Cardiac fibroblast (primary cell): ENCODE measurements around the gene ZNF160.
"Not testable (repeated sequence)": the region's sequence is repeated elsewhere in the genome, so short reads cannot be mapped to it uniquely, and the experiment has no call there.

Experiments
- DNase-seq, 2 donors: peaks; one replicate each; pipeline versions ENCODE4 v3.0.0 to v3.0.0-alpha.2; 2010; ENCODE audit warnings: low read depth in 2 of 2
- H3K4me3 ChIP-seq, 2 donors: replicated peaks in 1 of 2; 1 replicate in 1 of 2; 2 replicates in 1 of 2; pipeline ENCODE4 v1.5.1; 2011; ENCODE audit warnings: low read depth in 2 of 2, low read length in 2 of 2, mild to moderate bottlenecking in 2 of 2, moderate library complexity in 1 of 2
- CTCF ChIP-seq: IDR thresholded peaks from one replicate; pipeline ENCODE4 v1.5.1; 2011; ENCODE audit warnings: low read depth, mild to moderate bottlenecking, low read length, inconsistent platforms

The ZNF160 gene

DNA sequence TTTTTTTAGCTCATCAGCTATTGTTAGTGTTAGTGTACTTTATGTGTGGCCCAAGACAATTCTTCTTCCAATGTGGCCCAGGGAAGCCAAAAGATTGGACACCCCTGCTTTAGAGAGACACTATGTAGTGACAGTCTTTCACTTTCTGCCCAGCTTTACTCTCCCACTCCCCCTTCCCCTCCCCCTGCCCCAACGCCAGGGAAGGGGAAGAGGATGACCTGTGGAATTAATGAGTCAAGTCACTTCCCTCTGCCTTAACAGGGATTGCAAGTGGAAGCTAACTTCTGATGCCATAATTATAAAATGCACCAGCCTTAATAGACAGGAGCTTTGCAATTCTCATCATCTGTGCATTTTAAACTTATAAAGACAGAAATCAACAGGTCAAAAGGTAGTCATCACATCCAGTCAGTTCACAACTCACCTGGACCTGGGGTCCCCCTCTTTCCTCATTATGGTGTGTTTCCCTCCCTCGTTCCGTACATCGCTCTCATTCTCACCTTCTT, 27.9 kb upstream of the ZNF160 start:
- no peak for TF ChIP-seq CTCF
- DNase-seq, result no peak
- H3K4me3 ChIP-seq, result no peak overlapping the region

DNA sequence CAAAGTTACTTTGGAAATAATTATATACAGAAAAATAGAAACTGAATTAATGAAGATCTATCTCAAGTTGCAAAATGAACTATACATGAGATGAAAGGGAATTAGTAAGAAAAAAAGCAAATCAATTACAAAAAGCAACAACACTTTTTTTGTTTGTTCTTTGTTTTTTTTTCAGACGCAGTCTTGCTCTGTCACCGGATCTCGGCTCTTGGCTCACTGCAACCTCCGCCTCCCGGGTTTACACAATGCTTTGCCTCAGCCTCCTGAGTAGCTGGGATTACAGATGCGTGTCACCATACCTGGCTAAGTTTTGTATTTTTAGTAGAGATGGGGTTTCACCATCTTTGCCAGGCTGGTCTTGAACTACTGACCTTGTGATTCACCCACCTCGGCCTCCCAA, 27.3 kb upstream of the ZNF160 start:
- no peak for DNase-seq
- TF ChIP-seq CTCF, result no peak
- H3K4me3 ChIP-seq, result no peak overlapping the region

GRCh38 chr19:53126733-53127526, 23.7 kb upstream of the ZNF160 start:
- DNase-seq, H3K4me3 ChIP-seq: not testable (repeated sequence)

DNA sequence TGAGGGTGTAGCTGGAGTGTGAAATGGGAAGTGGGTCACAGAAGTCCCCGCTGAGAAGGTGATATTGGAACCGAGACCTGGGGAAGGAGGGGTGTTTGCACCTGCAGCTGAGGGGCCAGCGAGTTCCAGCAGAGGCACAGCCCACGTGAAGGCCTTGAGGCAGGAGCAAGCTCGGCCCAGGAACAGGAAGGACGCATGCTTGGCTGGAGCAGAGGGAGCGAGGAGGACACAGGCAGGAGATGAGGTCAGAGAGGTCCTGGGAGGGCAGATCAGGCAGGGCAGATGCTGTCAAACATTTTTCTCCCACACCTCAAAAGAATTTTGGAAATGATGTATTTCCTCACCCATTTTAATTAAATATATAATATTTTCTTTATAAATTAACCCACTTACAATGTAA, 20.2 kb upstream of the ZNF160 start:
- no peak overlapping the region for H3K4me3 ChIP-seq
- TF ChIP-seq CTCF, result no peak
- DNase-seq, result no peak

- no peak for TF ChIP-seq CTCF
- H3K4me3 ChIP-seq, result no peak overlapping the region
- peak in 1 of 2 donors; percentile 15 for DNase-seq
Observed at GRCh38 chr19:53112286-53112685, 9.1 kb upstream of the ZNF160 start.

DNA sequence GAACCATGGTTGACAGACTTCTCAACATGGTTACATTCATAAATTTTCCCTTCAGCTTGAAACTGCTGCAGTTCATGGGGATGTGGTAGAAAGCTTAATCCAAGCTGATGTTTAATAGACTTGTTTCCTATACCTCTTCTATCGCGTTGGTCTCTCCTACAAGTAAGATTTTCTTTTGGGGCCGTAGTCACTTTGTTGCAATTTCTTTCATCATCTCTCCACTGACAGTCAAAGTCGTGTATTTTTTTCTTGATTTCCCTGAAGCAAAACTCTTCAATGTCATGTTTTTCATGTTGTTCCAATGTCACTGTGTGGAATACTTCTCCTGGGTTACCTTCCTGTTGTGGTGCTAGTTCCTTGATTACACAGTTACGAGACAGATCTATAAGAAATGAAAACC, 6.3 kb upstream of the ZNF160 start:
- no peak overlapping the region for H3K4me3 ChIP-seq
- DNase-seq, result no peak
- no peak for TF ChIP-seq CTCF

DNA sequence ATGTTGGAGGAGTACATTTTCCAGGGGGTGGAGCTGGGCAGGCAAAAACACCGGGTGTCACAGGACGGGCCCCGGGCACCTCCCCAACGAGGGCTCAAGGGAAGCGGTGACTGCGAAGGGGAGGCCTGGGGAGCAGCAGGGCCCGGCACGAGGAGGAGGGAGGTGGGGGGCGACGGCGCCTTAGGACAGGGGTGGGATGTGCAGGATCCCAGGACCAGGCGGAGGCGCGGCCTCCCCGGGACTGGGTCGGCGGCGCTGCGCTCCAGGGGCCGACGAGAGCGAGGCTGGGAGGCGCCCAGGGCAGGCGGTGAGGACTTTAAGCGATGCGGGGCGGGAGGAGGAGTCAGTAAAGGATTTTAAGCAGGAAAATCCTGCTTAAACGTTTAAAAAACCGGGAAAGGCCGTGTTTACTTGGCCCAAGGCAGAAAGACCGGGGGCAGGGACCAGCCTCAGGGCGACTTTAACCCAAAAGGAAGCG, 427 bp downstream of the ZNF160 start:
- TF ChIP-seq CTCF, result no peak
- H3K4me3 ChIP-seq, result peak overlapping the region; percentile 86 to 88
- peak; percentile 51 to 57 for DNase-seq
